HepG2 (cell line): ENCODE results near the gene PTHLH. TPM values are rescaled to one million over a fixed set of nuclear protein-coding genes. Genes with fewer than 3 reads are reported as not detected.

Source experiments
- CEBPB ChIP-seq: IDR thresholded peaks from 2 replicates; pipeline ENCODE4 v1.6.1; 2011; ENCODE audit warnings: low read depth, low read length, improper control_type of control experiment, borderline replicate concordance
- EP300 ChIP-seq, 3 experiments: sonication (generic) in 1 of 3; formaldehyde crosslinking in 1 of 3; IDR thresholded peaks; 2 replicates each; pipeline versions ENCODE4 v1.5.1 to v1.6.1; 2011 to 2020; ENCODE audit warnings: low read depth in 2 of 3, low read length in 2 of 3, borderline replicate concordance in 1 of 3, improper control_type of control experiment in 1 of 3, mild to moderate bottlenecking in 1 of 3, missing genetic modification reagents in 1 of 3, moderate library complexity in 1 of 3
- FOXC1 ChIP-seq: sonication (generic); formaldehyde crosslinking; IDR thresholded peaks from 2 replicates; pipeline ENCODE4 v1.8.0; 2022; ENCODE audit warnings: mild to moderate bottlenecking, missing genetic modification reagents, borderline replicate concordance
- HNRNPH1 ChIP-seq: fragments of 200-400 bp; formaldehyde crosslinking; optimal IDR thresholded peaks from 2 replicates; pipeline ENCODE3; 2017; ENCODE audit warnings: mild to moderate bottlenecking, low read depth, low read length
- JUNB ChIP-seq: sonication (generic); formaldehyde crosslinking; IDR thresholded peaks from 2 replicates; pipeline ENCODE4 v1.8.0; 2022; ENCODE audit warnings: missing genetic modification reagents, mild to moderate bottlenecking, borderline replicate concordance
- MTF1 ChIP-seq: sonication (generic); formaldehyde crosslinking; IDR thresholded peaks from 2 replicates; pipeline ENCODE4 v1.5.0; 2020; ENCODE audit warnings: missing genetic modification reagents
- REPIN1 ChIP-seq: sonication (generic); formaldehyde crosslinking; IDR thresholded peaks from 2 replicates; pipeline ENCODE4 v1.8.0; 2022; ENCODE audit warnings: missing genetic modification reagents, low read depth, mild to moderate bottlenecking, borderline replicate concordance
- REST ChIP-seq, 2 experiments: IDR thresholded peaks; 2 replicates each; pipeline ENCODE4 v1.6.1; 2011 to 2012; ENCODE audit warnings: low read length in 2 of 2, borderline replicate concordance in 1 of 2, low read depth in 1 of 2, mild to moderate bottlenecking in 1 of 2, moderate library complexity in 1 of 2
- SIN3A ChIP-seq: IDR thresholded peaks from 2 replicates; pipeline ENCODE4 v1.6.1; 2011; ENCODE audit warnings: low read depth, mild to moderate bottlenecking, control low read depth, low read length, borderline replicate concordance
- SMAD3 ChIP-seq: sonication (generic); formaldehyde crosslinking; IDR thresholded peaks from 2 replicates; pipeline ENCODE4 v1.4.0; 2020; ENCODE audit warnings: missing genetic modification reagents
- SMAD9 ChIP-seq: sonication (generic); formaldehyde crosslinking; IDR thresholded peaks from 2 replicates; pipeline ENCODE4 v1.5.1; 2020; ENCODE audit warnings: mild to moderate bottlenecking, missing genetic modification reagents
- XBP1 ChIP-seq: sonication (generic); formaldehyde crosslinking; IDR thresholded peaks from 2 replicates; pipeline ENCODE4 v1.5.0; 2020; ENCODE audit warnings: missing genetic modification reagents
- ZNF34 ChIP-seq: sonication (generic); formaldehyde crosslinking; IDR thresholded peaks from 2 replicates; pipeline ENCODE4 v1.4.0; 2020; ENCODE audit warnings: mild to moderate bottlenecking, missing genetic modification reagents, borderline replicate concordance
- ZNF510 ChIP-seq: sonication (generic); formaldehyde crosslinking; IDR thresholded peaks from 2 replicates; pipeline ENCODE4 v1.4.0; 2020; ENCODE audit warnings: low read depth, mild to moderate bottlenecking, missing genetic modification reagents
- polyA plus RNA-seq, 8 experiments: library from polyadenylated mRNA; depleted of rRNA in 3 of 8; stranded (reverse) in 7 of 8; unstranded in 1 of 8; fragments of >200 nt; fragmentation: Illumina TruSeq in 4 of 8; extraction: Trizol in 4 of 8; gene quantifications; 2 replicates each; pipeline versions ENCODE4 v1.2.1 to v1.2.3, GENCODE V29; 2011 to 2016; ENCODE audit warnings: low read depth in 4 of 8, missing spikeins in 1 of 8, mixed read lengths in 1 of 8; ENCODE audit not compliant: insufficient read depth in 1 of 8
- total RNA-seq, 5 experiments: library from RNA; depleted of rRNA; stranded (reverse); fragments of >200 nt; fragmentation: Illumina TruSeq; extraction: Trizol; gene quantifications; 2 replicates each; pipeline ENCODE4 v1.2.3, GENCODE V29; 2016; ENCODE audit warnings: low read depth in 1 of 5
- TF ChIP-seq, protein P1 (sequence below): sonication (generic); formaldehyde crosslinking; IDR thresholded peaks from 2 replicates; pipeline ENCODE4 v1.4.0; 2020; ENCODE audit warnings: missing genetic modification reagents

PTHLH gene
- total and polyA plus RNA-seq, 2 of the 13 experiments (the other 11 are each of a cell fraction or from before 2014, with no cell fraction given), result 0.22 TPM; not detected in 1

GRCh38 chr12:28021704-28022103 lies 49.2 kb upstream of the PTHLH start (continued):
- TF ChIP-seq REST (IDR thresholded peaks at IDR 0.05; ENCODE audit: borderline replicate concordance in 1 of 2, low read depth in 1 of 2, low read length in 2 of 2) (no peak), XBP1 (no peak), ZNF510 (CRISPR knock-in tag) (no peak), MTF1 (CRISPR knock-in tag) (no peak), REPIN1 (no peak), SMAD3 (CRISPR knock-in tag) (peak; percentile 45; the same call in 1 of the 2 replicates), SMAD9 (CRISPR knock-in tag) (no peak), ZNF34 (CRISPR knock-in tag) (no peak), FOXC1 (no peak), SIN3A (no peak), EP300 (IDR thresholded peaks at IDR 0.05; ENCODE audit: low read depth in 2 of 2, low read length in 2 of 2) (peak in 1 of 2 experiments; percentile 89; a peak in 2 of 4 replicates), EP300 (CRISPR knock-in tag; IDR thresholded peaks at IDR 0.05; ENCODE audit: borderline replicate concordance) (peak; percentile 52; the same call in 1 of the 2 replicates), HNRNPH1 (no peak), CEBPB (peak; percentile 37; the same call in 1 of the 2 replicates), JUNB (CRISPR knock-in tag) (peak; percentile 82; the same call in 1 of the 2 replicates)
- TF ChIP-seq, protein P1, sequence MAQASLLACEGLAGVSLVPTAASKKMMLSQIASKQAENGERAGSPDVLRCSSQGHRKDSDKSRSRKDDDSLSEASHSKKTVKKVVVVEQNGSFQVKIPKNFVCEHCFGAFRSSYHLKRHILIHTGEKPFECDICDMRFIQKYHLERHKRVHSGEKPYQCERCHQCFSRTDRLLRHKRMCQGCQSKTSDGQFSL, result no peak
